HCT116 (cell line): ENCODE results near the gene KIRREL3. TPM values are rescaled to one million over a fixed set of nuclear protein-coding genes. Genes with fewer than 3 reads are reported as not detected.

ENCODE experiments used
- ATAC-seq: fragments of 200-7000 bp; cut with Tn5 transposase; 2 replicates; pipeline ENCODE4 v1.9.1; 2020; ENCODE audit warnings: mild to moderate bottlenecking, moderate library complexity
- BruUV-seq: library from RNA; stranded (reverse); fragments of 400-500 nt; replicated peaks from 2 replicates; lab custom pipeline; 2021; lab: Mats Ljungman, UMichigan
- CTCF ChIA-PET: fragments of 300-600 bp; sonication (Branson Sonifier 250); formaldehyde crosslinking; loops from one replicate; lab custom pipeline; 2021; ENCODE audit warnings: antibody characterized with exemption; lab: Charles Lee
- POLR2A ChIA-PET: fragments of 300-600, 350-600 bp; sonication (Branson Sonifier 250); formaldehyde crosslinking; loops from one replicate; lab custom pipeline; 2021; ENCODE audit warnings: antibody characterized with exemption; lab: Charles Lee
- RAD21 ChIA-PET, 2 experiments: fragments of 300-600 bp; sonication (Branson Sonifier 250); formaldehyde crosslinking; loops; one replicate each; lab custom pipeline; 2023; ENCODE audit warnings: low total read pairs in 2 of 2; ENCODE audit not compliant: uncharacterized antibody in 2 of 2, unreplicated experiment in 2 of 2, low non-redundant PET in 1 of 2; lab: Charles Lee
- DNase-seq: peaks from one replicate; pipeline ENCODE4 v3.0.0-alpha.2; 2010; ENCODE audit warnings: low read depth, low spot score
- H2AFZ ChIP-seq: fragments of 200-600 bp; shearing (Covaris generic), sonication (generic); 2 replicates; pipeline ENCODE4 v1.6.1; 2017; ENCODE audit warnings: low read depth, mixed run types, mixed read lengths, antibody characterized with exemption, low read length; ENCODE audit not compliant: poor library complexity, severe bottlenecking
- H3K27ac ChIP-seq: 2 replicates; pipeline ENCODE4 v1.5.1; 2012; ENCODE audit warnings: low read depth, low read length
- H3K27me3 ChIP-seq: fragments of 200-600 bp; sonication (generic); 2 replicates; pipeline ENCODE4 v1.6.1; 2016; ENCODE audit warnings: mixed run types, low read length, mixed read lengths; ENCODE audit not compliant: insufficient read depth
- H3K36me3 ChIP-seq, 2 experiments: fragments of 200-500 bp in 1 of 2; fragments of 200-600 bp in 1 of 2; sonication (Bioruptor generic) in 1 of 2; sonication (generic) in 1 of 2; 2 replicates each; pipeline versions ENCODE4 v1.5.1 to v1.6.1; 2014 to 2016; ENCODE audit warnings: low read length in 2 of 2, inconsistent platforms in 1 of 2, mixed read lengths in 1 of 2, mixed run types in 1 of 2; ENCODE audit not compliant: insufficient read depth in 2 of 2, control insufficient read depth in 1 of 2
- H3K4me1 ChIP-seq, 2 experiments: fragments of 200-600 bp in 1 of 2; sonication (generic) in 1 of 2; 2 replicates each; pipeline versions ENCODE4 v1.5.1 to v1.6.1; 2012 to 2017; ENCODE audit warnings: low read length in 2 of 2, inconsistent platforms in 1 of 2, mild to moderate bottlenecking in 1 of 2, mixed read lengths in 1 of 2, mixed run types in 1 of 2, moderate library complexity in 1 of 2; ENCODE audit not compliant: insufficient read depth in 2 of 2, control insufficient read depth in 1 of 2
- H3K4me2 ChIP-seq: fragments of 200-600 bp; sonication (generic); 2 replicates; pipeline ENCODE4 v1.6.1; 2017; ENCODE audit warnings: mixed run types, low read length, mixed read lengths
- H3K4me3 ChIP-seq, 2 experiments: fragments of 200-600 bp in 1 of 2; sonication (generic) in 1 of 2; replicated peaks in 1 of 2; 2 replicates each; pipeline ENCODE4 v1.5.1; 2011 to 2016; ENCODE audit warnings: low read length in 2 of 2, control low read depth in 1 of 2, low read depth in 1 of 2, mild to moderate bottlenecking in 1 of 2, mixed read lengths in 1 of 2, mixed run types in 1 of 2
- H3K79me2 ChIP-seq: fragments of 200-600 bp; sonication (generic); 2 replicates; pipeline ENCODE4 v1.6.1; 2017; ENCODE audit warnings: mild to moderate bottlenecking, mixed run types, low read length, moderate library complexity, mixed read lengths; ENCODE audit not compliant: insufficient read depth
- H3K9ac ChIP-seq: fragments of 200-600 bp; sonication (generic); 2 replicates; pipeline ENCODE4 v1.6.1; 2016; ENCODE audit warnings: low read length, mixed read lengths
- H3K9me2 ChIP-seq: fragments of 200-600 bp; sonication (generic), shearing (Covaris generic); 2 replicates; pipeline ENCODE4 v1.6.1; 2017; ENCODE audit warnings: mixed run types, mild to moderate bottlenecking, moderate library complexity; ENCODE audit not compliant: insufficient read depth
- H3K9me3 ChIP-seq, 2 experiments: fragments of 200-500 bp in 1 of 2; fragments of 200-600 bp in 1 of 2; sonication (Bioruptor generic) in 1 of 2; sonication (generic) in 1 of 2; 2 replicates each; pipeline ENCODE4 v1.6.1; 2014 to 2017; ENCODE audit warnings: low read length in 2 of 2, mixed read lengths in 2 of 2, inconsistent platforms in 1 of 2, low read depth in 1 of 2, mild to moderate bottlenecking in 1 of 2, mixed run types in 1 of 2, moderate library complexity in 1 of 2; ENCODE audit not compliant: control insufficient read depth in 1 of 2, insufficient read depth in 1 of 2
- H4K20me1 ChIP-seq: fragments of 200-600 bp; sonication (generic), shearing (Covaris generic); 2 replicates; pipeline ENCODE4 v1.6.1; 2017; ENCODE audit warnings: mixed run types, mild to moderate bottlenecking, moderate library complexity; ENCODE audit not compliant: insufficient read depth
- CBX3 ChIP-seq: IDR thresholded peaks from 2 replicates; pipeline ENCODE4 v1.6.1; 2012; ENCODE audit warnings: low read depth
- CEBPB ChIP-seq: IDR thresholded peaks from 2 replicates; pipeline ENCODE4 v1.6.1; 2012; ENCODE audit warnings: low read depth
- EGR1 ChIP-seq: IDR thresholded peaks from 2 replicates; pipeline ENCODE4 v1.6.1; 2012; ENCODE audit warnings: low read depth
- ELF1 ChIP-seq: IDR thresholded peaks from 2 replicates; pipeline ENCODE4 v1.6.1; 2012; ENCODE audit warnings: low read depth, borderline replicate concordance
- EZH2 ChIP-seq: fragments of 200-600 bp; sonication (generic); IDR thresholded peaks from 2 replicates; pipeline ENCODE4 v1.6.1; 2017; ENCODE audit warnings: antibody characterized with exemption, mixed run types
- EZH2phosphoT487 ChIP-seq: fragments of 200-600 bp; IDR thresholded peaks from 2 replicates; pipeline ENCODE4 v1.6.1; 2018; ENCODE audit warnings: antibody characterized with exemption, borderline replicate concordance
- FOSL1 ChIP-seq: IDR thresholded peaks from 2 replicates; pipeline ENCODE4 v1.6.1; 2012; ENCODE audit warnings: low read depth
- POLR2A ChIP-seq: IDR thresholded peaks from 2 replicates; pipeline ENCODE4 v1.7.0; 2011; ENCODE audit warnings: borderline replicate concordance; ENCODE audit not compliant: insufficient read depth, insufficient read length; ENCODE audit errors: extremely low read depth
- POLR2AphosphoS5 ChIP-seq: IDR thresholded peaks from 2 replicates; pipeline ENCODE4 v1.6.1; 2011; ENCODE audit warnings: mild to moderate bottlenecking, low read depth, low read length, moderate library complexity
- RAD21 ChIP-seq: IDR thresholded peaks from 2 replicates; pipeline ENCODE4 v1.6.1; 2012; ENCODE audit warnings: low read depth, mild to moderate bottlenecking
- SIN3A ChIP-seq: IDR thresholded peaks from 2 replicates; pipeline ENCODE4 v1.6.1; 2012; ENCODE audit warnings: low read depth
- SP1 ChIP-seq: IDR thresholded peaks from 2 replicates; pipeline ENCODE4 v1.6.1; 2012; ENCODE audit warnings: low read depth
- TCF7L2 ChIP-seq: IDR thresholded peaks from 2 replicates; pipeline ENCODE4 v1.7.0; 2011; ENCODE audit warnings: borderline replicate concordance, inconsistent platforms; ENCODE audit not compliant: insufficient read depth, insufficient read length; ENCODE audit errors: extremely low read depth
- ZFX ChIP-seq: fragments of 450-650 bp; IDR thresholded peaks from 2 replicates; pipeline ENCODE4 v1.6.1; 2017
- ZNF274 ChIP-seq: fragments of 200-500 bp; sonication (Bioruptor generic); IDR thresholded peaks from 2 replicates; pipeline ENCODE4 v1.6.1; 2014; ENCODE audit warnings: mild to moderate bottlenecking, low read depth, low read length, inconsistent platforms
- intact Hi-C: fragments of 100-400 bp; cut with micrococcal nuclease; formaldehyde crosslinking; loops from 2 replicates; pipeline ENCODE4 v1.10.0; 2022
- total RNA-seq: library from RNA; stranded (reverse); gene quantifications from one replicate; pipeline ENCODE4 v1.2.1, GENCODE V29; 2021; ENCODE audit not compliant: unreplicated experiment
- TF ChIP-seq, protein P1 (sequence below): IDR thresholded peaks from 2 replicates; pipeline ENCODE4 v1.6.1; 2011; ENCODE audit warnings: mild to moderate bottlenecking, low read length, moderate library complexity; ENCODE audit not compliant: insufficient replicate concordance; ENCODE audit errors: extremely low read depth
- TF ChIP-seq, protein P2 (sequence below), 3 experiments: fragments of 200-600 bp in 1 of 3; sonication (generic) in 1 of 3; IDR thresholded peaks in 2 of 3; conservative IDR thresholded peaks in 1 of 3; 2 replicates each; pipeline ENCODE4 v1.5.1; 2012 to 2017; ENCODE audit warnings: low read depth in 2 of 3, low read length in 2 of 3, antibody characterized with exemption in 1 of 3, borderline replicate concordance in 1 of 3, control low read depth in 1 of 3, mild to moderate bottlenecking in 1 of 3, mixed read lengths in 1 of 3, mixed run types in 1 of 3, moderate library complexity in 1 of 3; ENCODE audit not compliant: insufficient read depth in 1 of 3
- TF ChIP-seq, protein P3 (sequence below): IDR thresholded peaks from 2 replicates; pipeline ENCODE4 v1.6.1; 2012; ENCODE audit warnings: low read depth
- TF ChIP-seq, protein P4 (sequence below): IDR thresholded peaks from 2 replicates; pipeline ENCODE4 v1.6.1; 2012
- TF ChIP-seq, protein P5 (sequence below): IDR thresholded peaks from 2 replicates; pipeline ENCODE4 v1.6.1; 2012

The KIRREL3 gene
- total RNA-seq, 1 experiment from 2014 or later, result not detected

DNA sequence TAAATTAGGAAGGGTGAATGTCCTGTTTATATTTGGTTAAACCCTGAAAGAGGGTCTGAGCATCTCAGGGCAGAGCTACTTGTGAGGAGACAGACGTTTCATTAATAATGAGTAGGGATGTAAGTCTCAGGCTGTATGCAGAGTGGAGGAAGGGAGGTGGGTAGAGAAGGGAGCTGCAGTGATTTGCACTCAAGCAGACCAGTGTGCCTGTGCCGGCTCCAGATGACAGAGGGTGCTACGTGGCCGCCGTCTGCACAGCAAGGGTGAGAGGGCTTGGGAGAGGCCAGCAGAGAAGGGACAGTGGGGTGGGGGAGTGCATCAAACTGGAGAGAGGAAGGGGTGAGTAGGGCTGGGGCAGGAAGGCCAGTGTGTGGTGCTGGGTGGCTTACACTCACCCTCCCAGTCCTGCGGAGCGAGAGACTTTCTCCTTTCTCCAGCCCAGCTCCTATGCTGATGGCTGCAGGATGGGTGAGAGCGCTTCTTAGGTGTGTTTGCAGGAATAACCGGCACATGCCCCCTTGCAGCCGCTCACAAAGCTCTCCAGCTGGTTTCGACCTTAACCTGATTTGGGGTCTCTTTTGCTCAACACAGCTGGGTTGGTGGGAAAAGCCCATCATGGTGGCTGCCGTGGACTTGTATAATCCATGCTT, 514.5 kb downstream of the KIRREL3 start:
- Histone ChIP-seq H3K79me2 (no peaks in the 10 kb centered on the region), H3K36me3 (no peaks in the 10 kb centered on the region), H3K27me3 (no peaks in the 10 kb centered on the region), H4K20me1 (no peaks in the 10 kb centered on the region), H3K9me2 (no peaks in the 10 kb centered on the region), H3K4me1 (no peaks in the 10 kb centered on the region), H3K4me3 (no peak overlapping the region), H2AFZ (no peak overlapping the region), H3K9ac (no peak overlapping the region), H3K27ac (no peak overlapping the region), H3K4me2 (no peak overlapping the region), H3K9me3 (no peaks in the 10 kb centered on the region)
- BruUV-seq, result no TSS peak
- TF ChIP-seq, protein P1, sequence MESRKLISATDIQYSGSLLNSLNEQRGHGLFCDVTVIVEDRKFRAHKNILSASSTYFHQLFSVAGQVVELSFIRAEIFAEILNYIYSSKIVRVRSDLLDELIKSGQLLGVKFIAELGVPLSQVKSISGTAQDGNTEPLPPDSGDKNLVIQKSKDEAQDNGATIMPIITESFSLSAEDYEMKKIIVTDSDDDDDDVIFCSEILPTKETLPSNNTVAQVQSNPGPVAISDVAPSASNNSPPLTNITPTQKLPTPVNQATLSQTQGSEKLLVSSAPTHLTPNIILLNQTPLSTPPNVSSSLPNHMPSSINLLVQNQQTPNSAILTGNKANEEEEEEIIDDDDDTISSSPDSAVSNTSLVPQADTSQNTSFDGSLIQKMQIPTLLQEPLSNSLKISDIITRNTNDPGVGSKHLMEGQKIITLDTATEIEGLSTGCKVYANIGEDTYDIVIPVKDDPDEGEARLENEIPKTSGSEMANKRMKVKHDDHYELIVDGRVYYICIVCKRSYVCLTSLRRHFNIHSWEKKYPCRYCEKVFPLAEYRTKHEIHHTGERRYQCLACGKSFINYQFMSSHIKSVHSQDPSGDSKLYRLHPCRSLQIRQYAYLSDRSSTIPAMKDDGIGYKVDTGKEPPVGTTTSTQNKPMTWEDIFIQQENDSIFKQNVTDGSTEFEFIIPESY, result no peak
- TF ChIP-seq EGR1, result no peak
- TF ChIP-seq TCF7L2, result no peak
- no peak for TF ChIP-seq ELF1
- no peak for TF ChIP-seq SIN3A
- no peak for TF ChIP-seq CEBPB
- no peak for TF ChIP-seq ZFX
- no peak for TF ChIP-seq FOSL1
- TF ChIP-seq, protein P2, sequence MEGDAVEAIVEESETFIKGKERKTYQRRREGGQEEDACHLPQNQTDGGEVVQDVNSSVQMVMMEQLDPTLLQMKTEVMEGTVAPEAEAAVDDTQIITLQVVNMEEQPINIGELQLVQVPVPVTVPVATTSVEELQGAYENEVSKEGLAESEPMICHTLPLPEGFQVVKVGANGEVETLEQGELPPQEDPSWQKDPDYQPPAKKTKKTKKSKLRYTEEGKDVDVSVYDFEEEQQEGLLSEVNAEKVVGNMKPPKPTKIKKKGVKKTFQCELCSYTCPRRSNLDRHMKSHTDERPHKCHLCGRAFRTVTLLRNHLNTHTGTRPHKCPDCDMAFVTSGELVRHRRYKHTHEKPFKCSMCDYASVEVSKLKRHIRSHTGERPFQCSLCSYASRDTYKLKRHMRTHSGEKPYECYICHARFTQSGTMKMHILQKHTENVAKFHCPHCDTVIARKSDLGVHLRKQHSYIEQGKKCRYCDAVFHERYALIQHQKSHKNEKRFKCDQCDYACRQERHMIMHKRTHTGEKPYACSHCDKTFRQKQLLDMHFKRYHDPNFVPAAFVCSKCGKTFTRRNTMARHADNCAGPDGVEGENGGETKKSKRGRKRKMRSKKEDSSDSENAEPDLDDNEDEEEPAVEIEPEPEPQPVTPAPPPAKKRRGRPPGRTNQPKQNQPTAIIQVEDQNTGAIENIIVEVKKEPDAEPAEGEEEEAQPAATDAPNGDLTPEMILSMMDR (IDR thresholded peaks at IDR 0.05 in 2 of 3, conservative IDR thresholded peaks at IDR 0.05 in 1 of 3; ENCODE audit: borderline replicate concordance in 1 of 3, insufficient read depth in 1 of 3, low read depth in 2 of 3, low read length in 2 of 3), result no peak
- TF ChIP-seq RAD21, result no peak
- no peak for TF ChIP-seq SP1
- TF ChIP-seq EZH2, result no peak
- TF ChIP-seq EZH2phosphoT487, result no peak
- TF ChIP-seq CBX3, result no peak
- no peak for TF ChIP-seq POLR2A
- TF ChIP-seq ZNF274, result no peak
- TF ChIP-seq, protein P3, sequence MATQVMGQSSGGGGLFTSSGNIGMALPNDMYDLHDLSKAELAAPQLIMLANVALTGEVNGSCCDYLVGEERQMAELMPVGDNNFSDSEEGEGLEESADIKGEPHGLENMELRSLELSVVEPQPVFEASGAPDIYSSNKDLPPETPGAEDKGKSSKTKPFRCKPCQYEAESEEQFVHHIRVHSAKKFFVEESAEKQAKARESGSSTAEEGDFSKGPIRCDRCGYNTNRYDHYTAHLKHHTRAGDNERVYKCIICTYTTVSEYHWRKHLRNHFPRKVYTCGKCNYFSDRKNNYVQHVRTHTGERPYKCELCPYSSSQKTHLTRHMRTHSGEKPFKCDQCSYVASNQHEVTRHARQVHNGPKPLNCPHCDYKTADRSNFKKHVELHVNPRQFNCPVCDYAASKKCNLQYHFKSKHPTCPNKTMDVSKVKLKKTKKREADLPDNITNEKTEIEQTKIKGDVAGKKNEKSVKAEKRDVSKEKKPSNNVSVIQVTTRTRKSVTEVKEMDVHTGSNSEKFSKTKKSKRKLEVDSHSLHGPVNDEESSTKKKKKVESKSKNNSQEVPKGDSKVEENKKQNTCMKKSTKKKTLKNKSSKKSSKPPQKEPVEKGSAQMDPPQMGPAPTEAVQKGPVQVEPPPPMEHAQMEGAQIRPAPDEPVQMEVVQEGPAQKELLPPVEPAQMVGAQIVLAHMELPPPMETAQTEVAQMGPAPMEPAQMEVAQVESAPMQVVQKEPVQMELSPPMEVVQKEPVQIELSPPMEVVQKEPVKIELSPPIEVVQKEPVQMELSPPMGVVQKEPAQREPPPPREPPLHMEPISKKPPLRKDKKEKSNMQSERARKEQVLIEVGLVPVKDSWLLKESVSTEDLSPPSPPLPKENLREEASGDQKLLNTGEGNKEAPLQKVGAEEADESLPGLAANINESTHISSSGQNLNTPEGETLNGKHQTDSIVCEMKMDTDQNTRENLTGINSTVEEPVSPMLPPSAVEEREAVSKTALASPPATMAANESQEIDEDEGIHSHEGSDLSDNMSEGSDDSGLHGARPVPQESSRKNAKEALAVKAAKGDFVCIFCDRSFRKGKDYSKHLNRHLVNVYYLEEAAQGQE, result no peak
- TF ChIP-seq POLR2AphosphoS5, result no peak
- TF ChIP-seq, protein P4, sequence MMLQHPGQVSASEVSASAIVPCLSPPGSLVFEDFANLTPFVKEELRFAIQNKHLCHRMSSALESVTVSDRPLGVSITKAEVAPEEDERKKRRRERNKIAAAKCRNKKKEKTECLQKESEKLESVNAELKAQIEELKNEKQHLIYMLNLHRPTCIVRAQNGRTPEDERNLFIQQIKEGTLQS, result no peak
- TF ChIP-seq, protein P5, sequence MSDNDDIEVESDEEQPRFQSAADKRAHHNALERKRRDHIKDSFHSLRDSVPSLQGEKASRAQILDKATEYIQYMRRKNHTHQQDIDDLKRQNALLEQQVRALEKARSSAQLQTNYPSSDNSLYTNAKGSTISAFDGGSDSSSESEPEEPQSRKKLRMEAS, result no peak
- ChIA-PET POLR2A (no interaction called here), RAD21 (no interaction called here), CTCF (interaction anchor here (1.2 to 2.1 kb wide), 4 partner anchors 12 to 176 kb away, joined by 3 to 11 read pairs (median 4); no protein-coding TSS in a partner anchor)
- intact Hi-C loops, result no loop called here
- ATAC-seq (no peak), DNase-seq (no peak)
